ENCODE measurements around the gene DOCK3. TPM values are rescaled to one million over a fixed set of nuclear protein-coding genes. Genes with fewer than 3 reads are reported as not detected.

The DOCK3 gene
- total and polyA plus RNA-seq, 2 donors (not counting 3 experiments of a cell fraction or from before 2014, with no cell fraction given): 0.08 to 0.13 TPM

DNA sequence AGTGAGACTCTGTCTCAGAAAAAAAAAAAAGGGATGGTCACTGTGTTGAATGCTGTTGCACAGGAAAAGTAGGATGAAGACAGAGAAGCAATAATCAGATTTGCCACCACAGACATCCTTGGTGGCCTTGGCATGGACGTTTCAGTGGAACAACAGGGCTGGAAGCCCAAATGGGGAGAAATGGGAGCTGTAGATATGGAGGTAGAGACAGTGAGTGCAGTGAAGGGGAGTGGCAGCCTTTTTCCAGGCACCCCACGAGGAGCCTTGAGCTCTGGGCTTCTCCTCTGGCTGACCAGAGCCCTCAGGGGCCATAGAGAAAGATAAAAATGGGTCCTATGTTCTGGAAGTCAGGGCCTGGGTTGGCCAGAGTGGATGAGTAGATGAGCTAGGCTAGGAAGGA, 12.3 kb upstream of the DOCK3 start:
- H3K4me3 ChIP-seq (replicated peaks in 1 of 3; ENCODE audit: insufficient read depth in 1 of 3, low read depth in 1 of 3, low read length in 3 of 3): no peak overlapping the region

More for the DNA sequence above, 12.3 kb upstream of the DOCK3 start:
- ChIA-PET POLR2A (no interaction called here), CTCF (interaction anchor here (0.8 to 2.3 kb wide), 2 partner anchors 10 kb away, joined by 3 to 9 read pairs; no protein-coding TSS in a partner anchor)
- H3K4me1 ChIP-seq (ENCODE audit: control insufficient read depth, extremely low read depth, insufficient read depth, low read length): no peaks in the 10 kb centered on the region
- H2AFZ ChIP-seq (ENCODE audit: low read depth, low read length): no peak overlapping the region
- H3K9me3 ChIP-seq (replicated peaks; ENCODE audit: control insufficient read depth, insufficient read depth, low read length): no peaks in the 10 kb centered on the region
- FAIRE-seq: no peak
- dilution Hi-C loops (cut with MboI; ENCODE audit: extremely low pct_ligation_motif_present, low sequenced_read_pairs) (no loop called here), intact Hi-C loops (cut with micrococcal nuclease) (no loop called here)
- H3K27ac ChIP-seq (ENCODE audit: insufficient read depth, low read depth, low read length): no peak overlapping the region
- no peaks in the 10 kb centered on the region for H3K9me1 ChIP-seq (replicated peaks; ENCODE audit: control insufficient read depth, extremely low read depth, insufficient read depth, low read length)
- H3K79me2 ChIP-seq (ENCODE audit: control insufficient read depth, insufficient read depth, low read length): no peaks in the 10 kb centered on the region
- no peaks in the 10 kb centered on the region for H4K20me1 ChIP-seq (replicated peaks; ENCODE audit: control insufficient read depth, extremely low read depth, insufficient read depth, low read length)
- TF ChIP-seq GATA2 (IDR thresholded peaks at IDR 0.05; ENCODE audit: insufficient read depth, insufficient read length, low read depth, low read length) (no peak), CTCF (IDR thresholded peaks at IDR 0.05; ENCODE audit: extremely low read depth in 1 of 2, insufficient read depth in 1 of 2, low read depth in 1 of 2, low read length in 2 of 2) (no peak), EZH2 (IDR thresholded peaks at IDR 0.05; ENCODE audit: borderline replicate concordance, low read depth, low read length, severe bottlenecking) (no peak), JUN (IDR thresholded peaks at IDR 0.05; ENCODE audit: borderline replicate concordance, insufficient read depth, insufficient read length, low read depth) (no peak), MYC (IDR thresholded peaks at IDR 0.05; ENCODE audit: low read depth, low read length) (no peak), FOS (IDR thresholded peaks at IDR 0.05; ENCODE audit: borderline replicate concordance, insufficient read depth, low read length) (no peak), POLR2A (IDR thresholded peaks at IDR 0.05; ENCODE audit: low read depth, low read length) (no peak), POLR2AphosphoS5 (IDR thresholded peaks at IDR 0.05; ENCODE audit: insufficient read depth, low read depth, low read length) (no peak)
- TF ChIP-seq, protein P1, sequence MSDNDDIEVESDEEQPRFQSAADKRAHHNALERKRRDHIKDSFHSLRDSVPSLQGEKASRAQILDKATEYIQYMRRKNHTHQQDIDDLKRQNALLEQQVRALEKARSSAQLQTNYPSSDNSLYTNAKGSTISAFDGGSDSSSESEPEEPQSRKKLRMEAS (IDR thresholded peaks at IDR 0.05; ENCODE audit: insufficient read depth, insufficient read length): no peak
- peaks cover 0 to 6% of the 10 kb centered on the region in 2 experiments for H3K27me3 ChIP-seq (ENCODE audit: control insufficient read depth in 2 of 2, insufficient read depth in 2 of 2, low read length in 2 of 2)
- H3K36me3 ChIP-seq (ENCODE audit: control insufficient read depth in 2 of 2, extremely low read depth in 1 of 2, insufficient read depth in 2 of 2, low read length in 2 of 2): no peaks in the 10 kb centered on the region
- BruUV-seq (replicated peaks): no TSS peak
- no peak for DNase-seq (ENCODE audit: low read depth, low spot score)
- no peak overlapping the region for H3K4me2 ChIP-seq (ENCODE audit: insufficient read depth, low read length)
- H3K9ac ChIP-seq (replicated peaks; ENCODE audit: extremely low read depth, insufficient read depth, low read length): no peak overlapping the region

Measured in endothelial cell of umbilical vein (primary cell).